IPS-NIHi11 (cell line): ENCODE data around the gene TNFSF13B.

Experiments
- DNase-seq: peaks from one replicate; pipeline ENCODE4 v3.0.0; 2012; ENCODE audit warnings: mixed read lengths, low spot score

Gene TNFSF13B

DNA sequence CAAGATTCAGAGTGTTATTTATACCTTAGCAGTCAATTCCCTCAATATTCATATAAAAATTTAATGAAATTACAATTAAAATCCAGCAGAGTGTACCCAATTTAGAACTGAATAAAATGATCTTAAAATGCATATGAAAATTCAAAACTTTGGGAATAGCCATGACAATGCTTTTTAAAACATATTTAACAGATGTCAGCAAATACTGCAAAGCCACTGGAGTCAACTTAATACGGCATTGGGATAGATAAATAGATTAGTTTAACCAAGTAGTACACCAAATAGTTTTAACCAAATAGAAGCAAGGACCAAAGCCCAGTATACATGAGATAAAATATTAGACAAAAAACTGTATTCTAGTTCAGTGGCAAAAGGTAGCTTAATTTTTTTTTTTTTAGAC is 79.8 kb downstream of the TNFSF13B start:
- DNase-seq, result no peak

DNA sequence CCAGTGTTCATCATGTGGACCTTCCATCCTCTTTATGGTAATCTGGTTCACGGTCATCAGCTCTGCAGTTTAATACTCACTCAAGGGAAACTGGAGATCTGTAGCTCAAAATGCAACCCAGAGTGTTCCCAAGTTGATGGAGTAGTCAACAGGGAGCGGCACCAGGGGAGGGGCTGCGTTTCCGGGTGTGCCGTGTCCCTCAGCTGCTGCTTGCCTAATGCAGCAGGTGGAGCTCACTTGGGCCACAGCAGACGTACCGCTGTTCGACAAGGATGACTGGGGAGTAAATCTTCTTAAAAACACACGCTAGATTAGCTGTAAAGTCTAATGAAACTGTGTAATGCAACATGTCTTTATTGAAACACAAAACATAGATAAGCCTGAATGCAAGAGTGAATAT is 81.1 kb downstream of the TNFSF13B start:
- DNase-seq, result no peak

DNA sequence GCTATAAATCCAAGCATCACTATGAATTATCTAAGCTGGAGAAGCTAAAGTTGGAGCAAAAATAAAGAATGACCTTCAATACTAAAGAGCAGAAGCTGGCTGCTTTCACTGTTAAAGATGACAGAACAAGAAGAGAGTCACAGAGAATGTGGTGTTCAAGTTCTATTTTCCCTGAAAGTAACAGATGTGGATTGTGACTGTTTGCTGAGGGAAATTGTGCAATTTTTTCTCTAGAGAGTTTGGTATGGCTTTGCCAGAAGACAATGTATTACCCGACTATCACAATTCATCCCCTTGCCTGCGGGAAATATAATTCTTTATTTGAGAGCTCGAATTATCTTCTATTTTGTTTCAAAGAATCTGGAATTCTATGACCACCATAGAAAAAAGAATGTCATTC is 83.1 kb downstream of the TNFSF13B start:
- no peak for DNase-seq

DNA sequence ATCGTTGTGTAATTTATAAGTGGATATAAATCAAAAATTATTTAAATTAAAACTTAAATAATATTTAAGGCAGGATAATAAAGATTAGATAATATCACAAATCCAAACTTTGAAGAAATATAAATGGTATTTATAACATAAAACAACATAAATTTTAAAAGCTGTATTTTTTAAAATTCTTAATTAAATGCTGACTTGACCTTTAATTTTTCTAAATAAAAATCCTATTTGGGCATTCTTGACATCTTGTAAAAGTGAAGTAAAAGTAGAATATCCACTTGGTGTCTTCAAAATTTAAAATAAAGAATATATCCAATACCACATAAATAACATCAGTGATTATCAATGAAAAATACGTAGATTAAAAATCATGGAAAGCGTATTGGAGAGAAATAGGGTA is 87.7 kb downstream of the TNFSF13B start:
- no peak for DNase-seq
